HG03139 (cell line): ENCODE measurements around the gene LHX6.

Experiments used
- ATAC-seq: cut with Tn5 transposase; IDR thresholded peaks from one replicate; pipeline ENCODE4 v1.9.1; 2021; ENCODE audit not compliant: unreplicated experiment

Gene LHX6

DNA sequence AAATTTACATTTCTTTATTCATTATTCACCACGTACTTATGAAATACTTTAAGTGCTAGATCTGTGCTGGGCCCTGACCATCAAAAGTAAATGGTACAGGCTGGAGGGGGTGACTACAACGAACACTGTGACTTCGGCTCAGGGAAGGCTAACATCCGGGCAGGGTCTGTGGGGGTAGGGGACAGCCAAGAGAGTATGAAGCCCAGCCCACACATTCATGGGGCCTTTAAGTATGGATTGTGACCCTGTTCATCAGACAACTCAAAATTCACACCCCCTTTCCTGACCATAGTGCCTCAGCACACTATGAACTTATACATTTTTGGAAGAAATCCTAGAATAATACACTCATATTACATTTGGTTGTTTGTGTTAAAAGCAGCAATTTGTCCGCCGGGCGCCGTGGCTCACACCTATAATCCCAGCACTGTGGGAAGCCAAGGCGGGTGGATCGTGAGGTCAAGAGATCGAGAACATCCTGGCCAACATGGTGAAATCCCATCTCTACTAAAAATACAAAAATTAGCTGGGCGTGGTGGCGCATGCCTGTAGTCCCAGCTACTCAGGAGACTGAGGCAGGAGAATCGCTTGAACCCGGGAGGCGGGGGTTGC lies 35.7 kb downstream of the LHX6 start:
- ATAC-seq = no peak

DNA sequence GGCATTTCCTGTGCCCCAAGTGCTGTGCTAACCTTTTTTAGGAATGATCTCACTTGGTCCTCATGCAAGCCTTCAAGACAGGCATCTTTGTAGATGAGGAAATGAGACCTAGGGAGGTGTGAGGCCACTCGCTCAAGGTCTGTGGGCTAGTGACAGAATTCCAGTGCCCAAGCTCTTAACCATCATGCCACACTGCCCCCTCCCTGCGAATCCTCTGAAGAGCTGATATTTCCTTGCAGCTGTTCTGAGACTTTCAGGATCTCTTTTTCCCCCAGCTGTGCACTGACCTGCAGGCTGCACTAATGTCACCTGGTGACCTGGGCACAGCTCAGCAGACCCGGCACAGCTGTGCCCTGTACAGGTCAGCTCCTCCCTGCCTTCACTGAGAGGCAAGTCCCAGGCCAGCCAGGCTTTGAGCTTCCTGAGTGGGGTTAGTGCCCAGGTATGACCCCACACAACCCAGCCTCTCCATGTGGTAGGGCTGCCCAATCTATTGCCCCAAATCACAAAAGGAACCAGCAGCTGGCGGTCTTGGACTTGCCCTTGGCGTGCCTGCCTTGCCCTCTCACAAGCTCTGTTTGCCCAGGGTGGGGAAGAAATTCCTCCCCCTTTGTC lies 36.4 kb downstream of the LHX6 start:
- no peak for ATAC-seq

DNA sequence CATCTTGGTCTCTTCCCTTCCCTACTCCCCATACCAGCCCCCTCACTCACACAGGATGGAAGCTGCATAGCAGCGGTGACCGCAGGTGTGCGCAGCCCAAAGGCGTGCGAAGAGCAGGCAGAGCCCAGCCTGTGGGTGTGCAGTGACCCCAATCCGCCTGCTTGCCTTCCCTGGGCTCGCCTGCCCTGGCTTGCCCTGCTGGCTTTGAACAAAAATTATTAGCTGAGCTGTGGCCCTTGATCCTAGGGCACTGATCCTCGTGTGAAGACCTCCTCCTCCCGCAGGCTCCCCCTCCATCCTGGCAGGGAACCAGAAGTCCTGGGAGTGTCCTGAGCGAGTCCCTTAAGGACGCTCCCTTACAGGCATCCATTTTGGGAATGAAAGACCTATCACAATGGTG lies 37.2 kb downstream of the LHX6 start:
- ATAC-seq = no peak

DNA sequence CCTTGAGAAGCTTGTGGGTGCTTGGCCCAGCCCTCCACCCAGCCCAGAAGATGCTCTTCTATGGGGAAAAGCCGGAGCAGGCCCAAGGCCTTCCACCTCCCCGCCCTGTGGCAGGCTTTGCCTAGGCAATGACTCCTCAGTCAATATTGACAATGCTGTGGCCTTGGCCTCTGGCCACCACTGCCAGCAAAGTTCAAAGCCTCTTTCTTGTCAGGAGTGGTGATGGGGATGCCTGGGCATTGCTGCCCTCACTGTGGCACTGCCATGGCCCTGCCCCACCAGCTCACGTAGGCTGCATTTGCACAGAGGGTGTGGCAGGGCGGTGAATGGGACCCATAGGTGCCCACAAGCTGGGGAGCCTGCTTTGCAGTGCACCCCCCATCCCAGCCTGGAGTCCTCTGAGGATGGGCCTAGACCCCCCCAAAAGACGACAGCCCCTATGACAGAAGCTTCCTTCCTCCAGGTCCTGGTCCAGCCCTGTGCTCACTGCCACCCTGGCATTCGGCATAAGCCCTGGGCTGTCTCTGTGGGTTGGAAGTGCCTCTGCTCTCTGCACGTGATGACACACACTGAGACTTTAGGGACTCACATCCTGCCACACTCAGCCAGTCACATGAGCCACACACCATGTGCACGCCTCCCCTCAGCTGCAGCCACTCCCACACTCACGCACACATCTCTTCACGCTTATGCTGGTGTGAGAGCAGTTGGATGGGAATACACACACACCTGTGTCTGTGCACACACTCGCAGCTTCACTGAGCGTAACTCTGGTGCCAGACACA lies 38.0 kb downstream of the LHX6 start:
- no peak for ATAC-seq

DNA sequence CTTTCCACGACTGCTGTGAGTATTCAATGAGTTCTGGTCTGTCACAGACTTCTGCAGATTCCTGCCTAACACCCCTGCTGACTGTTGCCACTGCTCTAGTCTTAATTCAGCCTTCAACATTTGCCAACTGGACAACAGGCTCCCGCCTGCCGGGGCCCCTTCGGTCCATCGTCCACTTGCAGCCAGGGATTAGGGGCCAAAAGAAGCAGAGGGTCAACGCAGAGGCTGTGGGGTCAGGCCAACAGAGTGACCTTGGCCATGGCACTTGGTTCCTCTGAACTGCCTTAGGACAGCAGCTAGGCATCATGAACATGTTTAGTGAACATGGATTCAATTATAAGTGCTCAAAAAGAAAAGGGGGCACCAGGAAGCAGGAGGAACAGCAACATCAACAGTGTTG lies 40.4 kb downstream of the LHX6 start:
- ATAC-seq = no peak

DNA sequence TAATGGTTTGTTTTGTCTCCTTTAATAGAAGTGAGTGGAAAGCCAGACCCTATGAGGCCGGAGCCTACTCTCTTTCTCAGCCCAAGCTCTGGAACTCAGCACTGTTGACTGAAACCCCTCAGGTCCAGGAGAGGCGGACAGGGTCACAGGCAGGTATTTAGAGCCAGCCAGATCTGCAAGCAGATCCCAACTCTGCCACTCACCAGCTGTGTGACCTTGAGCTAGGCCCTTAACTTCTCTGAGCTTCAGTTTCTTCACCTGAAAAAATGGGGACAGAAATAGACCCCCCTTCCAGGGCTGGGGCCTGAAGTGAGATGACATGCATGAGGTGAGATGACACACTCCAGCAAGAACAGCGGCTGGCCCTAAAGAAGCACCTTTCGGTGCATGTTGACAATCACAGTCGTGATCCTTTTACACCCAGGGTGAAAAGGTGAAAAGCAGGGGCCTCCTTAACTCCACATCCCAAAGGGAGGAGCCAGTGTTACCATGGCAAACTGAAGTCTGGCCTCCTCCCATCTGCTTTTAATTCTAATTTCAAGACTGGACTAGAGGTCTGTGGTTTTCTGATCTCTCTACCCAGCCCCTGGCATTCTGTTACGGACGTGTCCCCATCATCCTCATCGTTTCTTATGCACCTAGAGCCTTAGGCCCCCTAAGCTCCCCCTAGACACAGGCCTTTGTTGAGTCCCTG lies 41.8 kb downstream of the LHX6 start:
- ATAC-seq = no peak

DNA sequence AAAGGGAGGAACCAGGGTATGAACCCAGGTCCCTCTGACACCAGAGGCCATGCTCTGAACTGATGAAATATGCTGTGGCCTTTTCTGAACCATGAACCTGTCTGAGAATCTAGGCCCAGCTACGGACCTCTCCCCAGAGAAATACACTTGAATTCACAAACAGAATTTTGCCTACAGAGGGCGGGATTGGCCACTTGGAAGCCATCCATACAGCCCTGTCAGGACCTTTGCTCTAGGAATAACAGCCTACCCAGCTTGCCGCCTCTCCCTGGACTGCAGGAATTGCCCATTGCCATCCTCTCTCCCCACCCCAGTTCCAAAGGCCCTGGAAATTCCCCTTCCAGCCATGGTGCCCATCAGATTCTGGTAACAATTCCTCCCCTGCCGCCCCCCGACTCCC lies 42.5 kb downstream of the LHX6 start:
- no peak for ATAC-seq

DNA sequence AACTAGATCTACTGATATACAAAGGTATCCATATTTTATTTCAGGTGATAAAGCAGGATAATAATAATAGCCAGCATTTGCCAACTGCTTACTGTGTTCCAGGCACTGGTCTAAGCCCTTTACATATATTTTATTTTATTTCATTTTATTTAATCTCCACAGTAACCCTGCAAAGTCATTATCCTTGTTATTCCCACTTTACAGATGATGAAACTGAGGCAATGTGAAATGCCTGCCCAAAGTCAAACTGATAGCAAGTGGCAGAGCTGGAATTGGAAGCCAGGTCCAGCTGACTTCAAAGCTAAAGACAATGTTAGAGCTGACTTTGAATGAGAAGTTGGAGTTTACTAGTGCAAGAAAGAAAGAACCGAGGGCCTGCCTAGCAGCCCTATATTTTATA lies 44.2 kb downstream of the LHX6 start:
- ATAC-seq = no peak

DNA sequence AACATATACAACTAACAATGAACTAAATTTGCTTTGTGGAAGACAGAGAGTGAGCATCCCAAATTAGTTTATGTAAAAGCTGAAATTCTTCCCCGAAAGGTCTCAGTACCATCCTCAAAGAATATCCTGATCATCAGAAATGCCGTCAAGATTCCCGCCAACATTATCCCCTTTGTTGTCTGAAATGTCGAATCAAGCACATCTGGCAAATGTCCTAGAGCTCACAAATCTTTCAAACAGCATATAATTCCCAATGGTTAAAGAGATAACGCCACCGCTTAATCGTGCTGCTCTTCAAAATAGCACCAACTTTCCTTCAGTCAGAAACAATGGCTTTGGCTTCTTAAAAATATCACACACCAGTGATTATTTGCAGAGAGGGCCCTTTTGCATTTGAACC lies 45.3 kb downstream of the LHX6 start:
- no peak for ATAC-seq

DNA sequence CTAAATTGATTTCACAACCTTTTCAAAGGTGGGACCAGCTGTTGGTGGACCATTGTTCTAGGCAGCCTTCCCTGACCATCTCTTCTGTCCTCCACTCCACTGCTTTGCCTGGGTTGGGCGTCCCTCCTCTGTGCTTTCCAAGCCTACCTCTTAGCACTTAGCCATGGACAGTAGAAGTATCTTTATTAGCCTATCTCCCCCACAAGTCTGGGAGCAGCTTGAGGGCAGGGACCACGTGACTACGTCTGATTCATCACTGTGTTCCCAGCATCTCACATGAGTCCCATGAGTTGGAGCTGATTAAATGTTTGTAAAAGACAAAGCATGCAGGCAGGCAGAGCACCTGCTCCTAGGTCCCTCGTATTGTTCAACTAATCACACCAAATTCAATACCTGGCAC lies 48.1 kb downstream of the LHX6 start:
- ATAC-seq = no peak

DNA sequence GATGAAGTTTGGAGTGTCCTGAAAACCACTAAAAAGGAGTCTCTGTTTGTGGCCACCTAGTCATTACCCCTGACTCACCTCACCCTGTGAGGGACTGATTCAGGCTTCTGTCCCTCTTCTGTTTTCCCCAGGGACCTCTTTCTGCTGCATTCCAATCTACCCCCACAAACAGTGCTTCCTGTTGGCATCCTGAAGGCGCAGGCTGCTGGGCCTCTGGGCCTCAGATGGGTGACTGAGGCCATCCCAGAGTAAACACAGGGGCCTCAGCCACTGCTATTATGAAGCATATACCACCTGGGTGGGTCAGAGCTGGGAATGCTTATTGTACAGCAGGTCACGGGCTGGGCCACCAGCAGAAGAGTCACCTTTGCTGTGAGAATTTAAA lies 49.1 kb downstream of the LHX6 start:
- ATAC-seq = no peak

DNA sequence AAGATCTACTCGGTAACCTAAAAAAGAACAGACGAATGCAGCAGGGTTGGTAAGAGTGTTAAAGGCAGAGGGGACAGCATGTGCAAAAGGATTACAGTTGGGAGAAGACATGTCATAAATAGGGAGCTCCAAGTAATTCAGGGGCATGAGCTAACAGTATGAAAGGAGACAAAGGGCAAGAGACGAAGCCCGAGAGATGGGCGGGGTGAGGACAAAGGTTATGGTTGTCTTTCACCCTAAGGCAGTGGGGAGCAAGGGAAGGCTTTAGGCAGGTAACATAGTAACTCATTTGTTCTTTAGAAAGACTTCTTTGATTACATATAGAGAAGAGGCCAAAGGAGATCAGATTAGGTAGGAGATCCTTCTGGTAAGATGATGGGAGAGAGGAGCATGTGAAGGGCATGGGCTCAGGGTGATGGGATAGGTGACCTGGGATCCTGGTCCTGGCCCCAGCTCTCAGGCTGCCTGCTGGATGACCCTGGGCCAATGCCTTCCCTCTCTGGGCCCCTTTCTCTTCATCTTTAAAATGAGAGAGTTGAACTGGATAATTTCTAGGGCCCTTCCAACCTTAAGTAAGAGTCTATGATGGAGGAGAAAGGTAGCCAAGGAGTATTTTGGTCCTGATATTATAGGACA lies 49.6 kb downstream of the LHX6 start:
- ATAC-seq = no peak

DNA sequence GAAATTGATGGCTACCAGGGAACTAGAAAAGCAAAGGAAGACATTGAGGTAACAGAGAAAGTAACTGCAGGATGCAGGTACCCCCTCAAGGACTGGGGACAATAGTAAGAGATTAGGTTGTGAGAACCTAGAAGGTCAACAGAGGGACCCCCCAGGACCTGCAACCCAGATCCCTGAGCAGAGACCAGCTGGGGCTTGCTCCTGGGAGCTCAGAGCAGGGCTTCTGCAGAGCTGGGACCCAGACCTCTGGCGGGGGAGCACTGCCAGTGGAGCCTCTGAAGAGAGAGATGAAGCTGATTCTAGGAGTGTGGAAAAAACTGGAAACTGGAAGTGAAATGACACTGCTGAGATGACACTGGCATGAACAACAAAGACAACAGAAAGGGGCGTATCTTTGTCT lies 51.8 kb downstream of the LHX6 start:
- ATAC-seq = no peak

DNA sequence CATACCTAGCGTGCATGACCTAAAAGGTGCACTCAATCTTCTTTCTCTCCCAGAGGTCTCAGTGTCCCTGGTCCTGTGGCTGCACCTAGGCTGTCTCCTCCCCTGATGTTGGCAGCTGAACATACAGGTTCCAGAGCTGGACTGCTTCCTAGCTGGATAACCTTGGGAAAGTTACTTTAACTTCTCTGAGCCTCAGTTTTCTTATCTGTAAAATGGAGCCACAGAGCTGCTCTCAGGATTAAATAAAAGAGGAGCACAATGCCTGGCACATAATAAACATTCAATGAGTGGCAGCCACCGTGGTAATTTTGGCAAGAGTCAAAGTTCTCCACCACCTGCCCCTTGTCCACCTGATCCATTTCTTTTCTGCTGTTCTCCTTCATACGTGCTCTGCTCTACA lies 55.1 kb downstream of the LHX6 start:
- no peak for ATAC-seq

DNA sequence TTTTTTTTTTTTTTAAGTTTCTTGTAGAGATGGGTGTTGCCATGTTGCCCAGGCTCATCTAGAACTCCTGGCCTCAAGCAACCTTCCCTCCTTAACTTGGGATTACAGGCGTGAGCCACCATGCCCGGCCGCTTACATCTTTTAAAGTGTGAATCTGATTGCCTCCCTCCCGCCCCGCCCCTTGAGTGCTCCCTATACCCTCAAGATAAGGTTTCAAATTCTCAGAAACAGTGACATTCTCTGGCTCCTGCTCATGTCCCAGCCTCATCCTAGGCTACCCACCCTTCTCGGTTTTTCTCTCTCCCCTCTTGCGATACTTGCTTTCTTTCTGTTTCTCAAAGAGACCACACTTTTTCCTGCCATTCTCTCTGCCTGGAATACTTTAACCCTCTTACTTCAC lies 56.6 kb downstream of the LHX6 start:
- ATAC-seq = no peak

DNA sequence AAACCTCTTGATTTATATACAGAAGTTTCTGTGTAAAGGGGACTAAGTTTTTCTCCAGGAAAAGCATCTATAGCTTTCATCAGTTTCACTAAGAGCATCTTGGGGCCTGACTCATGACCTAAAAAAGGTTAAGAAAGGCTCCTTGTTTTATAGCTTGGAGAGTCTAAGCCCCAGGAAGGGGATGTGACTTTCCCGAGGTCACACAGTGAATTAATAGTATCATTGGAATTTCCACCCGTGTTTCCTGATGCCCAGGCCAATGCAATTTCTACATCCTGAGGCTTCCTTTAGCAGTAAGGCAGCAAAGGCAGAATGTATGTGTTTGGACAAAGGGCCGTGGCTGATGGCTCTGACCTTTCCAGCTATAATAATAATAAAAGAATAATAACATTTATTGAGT lies 60.4 kb downstream of the LHX6 start:
- ATAC-seq = no peak

DNA sequence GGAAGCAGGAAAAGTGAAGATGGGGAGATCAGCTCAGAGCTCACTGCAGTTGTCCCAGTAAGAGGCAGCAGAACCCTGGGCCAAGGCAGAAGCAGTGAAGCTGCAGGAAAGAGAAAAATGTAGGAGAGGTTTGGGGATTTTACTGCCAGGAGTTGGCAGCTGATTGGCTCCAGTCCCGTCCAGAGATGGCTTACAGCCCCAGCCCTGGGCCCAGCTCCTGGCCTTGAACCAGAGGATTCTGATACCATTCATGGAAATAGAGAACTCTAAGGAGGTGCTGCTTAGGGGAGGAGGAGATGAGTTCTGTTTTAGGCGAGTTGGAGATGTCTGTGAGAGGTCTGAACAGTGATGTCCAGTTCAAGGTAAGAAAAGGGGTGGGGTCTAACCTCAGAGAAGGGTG lies 64.5 kb downstream of the LHX6 start:
- ATAC-seq = no peak

DNA sequence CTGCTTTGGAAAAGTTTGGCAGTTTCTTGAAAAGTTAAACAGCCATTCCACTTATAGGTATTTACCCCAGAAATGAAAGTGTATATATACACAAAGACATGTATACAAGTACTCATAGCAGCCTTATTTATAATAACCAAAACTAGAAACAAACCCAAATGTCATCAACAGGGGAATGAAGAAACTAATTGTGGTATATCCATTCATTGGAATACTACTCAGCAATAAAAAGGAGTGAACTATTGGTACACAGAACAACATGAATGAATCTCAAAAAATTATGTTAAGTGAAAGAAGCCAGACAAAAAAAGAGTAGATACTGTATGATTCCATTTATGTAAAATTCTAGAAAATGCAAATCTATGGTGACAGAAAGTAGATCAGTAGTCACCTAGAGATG lies 66.3 kb downstream of the LHX6 start:
- no peak for ATAC-seq

DNA sequence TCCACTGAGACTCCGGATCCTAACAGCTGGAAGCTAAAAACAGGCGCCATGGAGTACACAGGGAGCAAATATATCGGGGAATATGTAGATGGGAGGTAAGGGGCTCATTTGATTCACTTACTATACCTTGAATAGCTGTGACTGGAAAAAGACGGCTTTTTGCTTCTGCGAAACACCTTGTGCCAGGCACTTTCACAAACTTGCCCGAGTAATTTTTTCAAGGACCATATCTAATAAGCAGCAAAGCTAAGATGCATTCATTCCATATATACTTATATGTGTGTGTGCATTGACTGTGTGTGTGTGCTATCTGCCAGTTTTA lies 68.9 kb downstream of the LHX6 start:
- ATAC-seq = no peak

DNA sequence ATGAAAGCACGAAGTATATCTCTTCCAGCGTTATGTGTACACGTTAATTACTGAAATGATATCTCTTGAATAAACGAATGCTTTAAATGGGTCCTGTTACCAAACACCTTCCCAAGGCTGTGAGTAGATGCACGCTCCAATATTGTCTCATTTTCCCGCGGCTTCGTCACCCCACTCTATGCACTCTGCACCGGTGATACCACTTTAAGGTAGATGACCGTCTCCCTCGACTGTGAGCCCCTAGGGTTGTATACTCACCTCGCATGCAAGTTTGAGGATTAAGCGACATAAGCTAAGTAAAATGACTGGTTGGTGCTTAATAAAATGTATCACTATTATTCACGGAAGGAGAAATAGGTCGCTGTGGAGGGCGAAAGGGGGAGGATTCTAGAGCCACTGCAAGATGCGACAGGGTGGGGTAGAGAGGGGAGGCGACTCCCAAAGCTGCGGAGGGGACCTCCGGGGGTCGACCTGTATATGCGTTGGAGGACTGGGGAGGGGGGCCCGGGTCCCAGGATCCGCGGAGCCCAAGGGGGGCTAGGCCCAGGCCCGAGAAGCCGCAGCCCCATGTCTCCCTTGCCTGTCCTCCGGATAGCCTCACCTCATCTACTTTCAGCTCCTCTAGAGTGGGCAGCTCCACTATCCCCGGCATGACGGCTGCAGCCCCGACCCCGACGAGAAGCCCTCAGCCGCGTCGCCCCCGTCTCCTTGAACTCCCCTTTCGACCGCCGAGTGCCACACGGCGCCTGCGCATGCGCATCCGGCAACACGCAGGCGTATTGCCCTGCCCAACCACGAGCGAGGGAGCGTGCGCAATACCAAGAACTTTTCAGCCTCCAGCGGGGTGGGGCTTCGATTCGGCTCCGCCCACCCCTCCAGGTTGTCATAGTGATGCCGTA lies 69.5 kb downstream of the LHX6 start, which contains the start of the genes MORN5 and NDUFA8:
MORN5 (plus strand) TSS at position 883 of the 899 bp plus-strand sequence. CDS start 65 bp downstream, outside the sequence.
NDUFA8 (minus strand) TSS at position 754 of the 899 bp plus-strand sequence; CDS start at position 652, 102 bp downstream.
- ATAC-seq = peak; percentile 96
